Right cardiac atrium (tissue), 5 donors: ENCODE data around the gene NCK2. TPM values are rescaled to one million over a fixed set of nuclear protein-coding genes. Genes with fewer than 3 reads are reported as not detected.

Experiments used
- ATAC-seq, 2 donors: fragments of 200-7000 bp; cut with Tn5 transposase; one replicate each; pipeline versions ENCODE4 v1.8.0 to v1.9.1; 2020; ENCODE audit warnings: moderate library complexity in 2 of 2, mild to moderate bottlenecking in 1 of 2
- DNase-seq, 3 donors: peaks; one replicate each; pipeline ENCODE4 v3.0.0-alpha.2; 2020
- H3K27ac ChIP-seq: one replicate; pipeline ENCODE4 v1.5.1; 2013; ENCODE audit warnings: mild to moderate bottlenecking, low read length, control low read depth, moderate library complexity
- H3K27me3 ChIP-seq: one replicate; pipeline ENCODE4 v1.6.1; 2013; ENCODE audit not compliant: control insufficient read depth, insufficient read depth
- H3K4me1 ChIP-seq: one replicate; pipeline ENCODE4 v1.6.1; 2013; ENCODE audit warnings: low read length; ENCODE audit not compliant: control insufficient read depth, insufficient read depth
- H3K4me3 ChIP-seq: one replicate; pipeline ENCODE4 v1.5.1; 2013; ENCODE audit warnings: low read length, control low read depth
- H3K9me3 ChIP-seq: one replicate; pipeline ENCODE4 v1.6.1; 2013; ENCODE audit warnings: low read length; ENCODE audit not compliant: control insufficient read depth
- WGBS: extraction: QIAGEN DNeasy Blood & Tissue Kit; methylation state at CpG from one replicate; pipeline ENCODE4 v1.1.7; 2013; 5-methylcytosine and 5-hydroxymethylcytosine counted together
- intact Hi-C, 4 donors: fragments of 100-400 bp; cut with DNase I; formaldehyde crosslinking; loops; one replicate each; pipeline versions ENCODE4 v1.11.0 to v1.14.0; 2022 to 2023
- polyA plus RNA-seq: library from polyadenylated mRNA; stranded (reverse); fragments of 200-250 nt; gene quantifications from one replicate; pipeline ENCODE4 v1.2.3, GENCODE V29; 2013
- total RNA-seq, 4 donors: library from RNA; stranded (reverse); fragmentation: NEBNext Ultra II Directional; extraction: Animal tissue kit (Norgen Biotek cat#: 25700); gene quantifications; one replicate each; pipeline ENCODE4 v1.2.1, GENCODE V29; 2021
- donor health status: healthy with polysubstance abuse.
- donor health status: DM: no; HTN: yes; CAD: no.
- donor health status: DM: no; HTN: no; CAD: no.
- donor health status: DM: no; HTN: yes; CAD: no; lungs with severe emphysema.
- donor health status: DM: yes; HTN: yes; CAD: no.

Gene NCK2
- total and polyA plus RNA-seq, 5 donors: 29.9 to 39.5 (median 31.1) TPM

DNA sequence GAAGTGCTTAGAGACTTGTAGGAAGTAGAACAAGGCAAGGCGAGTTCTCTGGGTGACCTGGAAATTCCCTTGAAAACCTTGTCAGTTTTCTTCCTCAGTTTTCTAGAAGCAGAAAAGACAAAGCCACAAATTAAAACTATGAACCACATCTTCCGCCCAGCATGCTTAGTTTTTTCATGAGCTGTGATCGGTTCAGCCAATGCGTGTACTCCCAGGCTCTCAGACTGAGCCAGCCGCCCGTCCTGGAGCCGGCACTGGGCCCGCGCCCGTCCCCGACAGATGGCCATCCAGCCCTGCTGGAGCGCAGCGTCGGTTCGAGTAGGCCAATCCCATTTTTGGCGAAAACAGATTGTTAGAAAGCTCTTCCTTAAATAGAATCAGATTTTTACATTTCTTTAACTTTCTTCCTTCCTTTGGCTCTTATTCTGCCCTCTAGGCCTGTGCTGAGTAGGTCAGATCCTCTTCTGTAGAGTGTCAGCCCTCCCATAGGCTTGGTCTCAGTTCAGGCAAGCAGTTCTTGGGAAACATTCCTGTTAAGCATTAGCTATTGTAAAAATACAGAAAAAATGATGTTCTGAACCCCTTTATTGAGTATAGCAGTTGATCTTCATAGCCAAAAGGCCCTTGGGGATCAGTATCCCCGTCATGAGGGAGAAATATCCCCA is 112.5 kb downstream of the NCK2 start:
- Histone ChIP-seq H3K4me3 (no peak overlapping the region), H3K27ac (no peak overlapping the region), H3K4me1 (no peaks in the 10 kb centered on the region), H3K9me3 (no peaks in the 10 kb centered on the region), H3K27me3 (no peaks in the 10 kb centered on the region)
- intact Hi-C loops: no loop called here
- WGBS: 94% methylated on average over 17 of the region's 17 CpGs
- ATAC-seq (no peak), DNase-seq (no peak)

DNA sequence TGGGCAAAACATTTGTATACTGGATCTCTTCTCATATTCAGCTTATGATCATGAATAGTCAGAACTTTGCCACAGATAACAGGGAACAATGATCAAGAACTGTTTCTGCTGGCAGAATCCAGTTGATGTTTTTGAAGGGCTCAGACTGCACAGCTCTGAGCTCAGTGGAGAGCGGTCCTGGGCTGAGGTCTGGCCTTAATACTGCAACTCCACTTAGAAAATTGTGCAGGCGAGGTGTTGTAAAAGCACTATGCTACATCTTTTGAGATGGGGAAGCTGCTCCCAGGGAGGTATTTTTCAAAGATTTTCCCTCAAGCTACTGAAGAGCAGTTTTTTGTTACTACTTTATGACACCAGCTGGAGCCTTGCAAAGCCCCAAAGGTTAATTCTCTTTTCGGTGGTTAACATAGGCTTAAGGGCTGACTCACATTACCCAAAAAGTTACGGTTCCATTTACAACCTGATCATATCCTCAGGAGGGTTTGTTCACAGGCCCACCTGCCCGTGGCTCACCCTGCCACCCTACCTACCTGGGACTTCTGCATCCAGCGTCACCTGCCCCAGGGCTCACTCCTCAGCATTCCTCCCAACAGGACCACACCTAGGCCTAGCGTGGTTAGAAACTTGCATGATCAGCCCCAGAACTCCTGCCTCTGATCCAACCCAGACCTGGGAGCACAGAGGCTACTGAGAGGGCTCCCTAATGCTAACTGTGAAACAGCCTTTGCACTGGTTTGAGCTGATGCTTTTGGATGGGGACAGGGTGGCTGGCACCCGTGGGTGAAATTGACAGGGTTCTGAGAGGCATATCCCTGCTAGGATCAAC is 114.4 kb downstream of the NCK2 start:
- Histone ChIP-seq H3K4me3 (no peak overlapping the region), H3K4me1 (no peaks in the 10 kb centered on the region), H3K27me3 (no peaks in the 10 kb centered on the region), H3K27ac (no peak overlapping the region), H3K9me3 (no peaks in the 10 kb centered on the region)
- DNase-seq (no peak), ATAC-seq (no peak)
- intact Hi-C loops: no loop called here
- WGBS: 87% methylated on average over 8 of the region's 8 CpGs

DNA sequence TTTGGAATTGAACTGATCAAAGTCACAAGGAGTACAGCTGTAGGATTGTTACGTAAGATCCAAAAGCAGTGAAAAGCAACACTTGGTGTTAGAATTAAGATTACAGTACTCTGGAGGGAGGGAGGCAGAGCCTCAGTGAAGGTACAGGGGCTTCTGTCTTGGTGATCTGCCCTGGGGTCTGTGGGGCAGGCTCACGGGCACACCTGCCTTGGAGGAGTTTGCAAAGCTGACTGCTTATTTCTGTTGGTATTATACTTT is 114.9 kb downstream of the NCK2 start:
- H3K4me1 ChIP-seq: no peaks in the 10 kb centered on the region
- 95% methylated on average over 2 of the region's 2 CpGs for WGBS
- intact Hi-C loops: no loop called here

DNA sequence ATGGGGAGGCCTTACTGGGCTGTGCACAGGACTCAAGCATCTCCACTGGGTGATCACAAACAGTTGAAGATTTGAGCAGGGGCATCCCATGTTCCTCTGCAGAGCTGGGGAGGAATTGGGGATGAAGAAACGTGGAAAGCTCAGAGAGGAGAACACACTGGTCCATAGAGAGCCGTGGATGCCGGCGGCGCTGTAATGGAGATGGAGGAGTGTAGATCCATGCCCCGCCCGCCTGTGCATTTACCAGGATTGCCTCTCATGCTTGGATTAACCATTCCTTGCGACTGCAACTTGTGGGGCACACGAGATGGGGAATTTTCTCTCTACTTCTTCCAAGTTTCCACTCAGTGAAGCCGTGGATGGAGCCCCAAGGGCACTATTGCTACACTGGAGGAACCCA is 115.9 kb downstream of the NCK2 start:
- no peak overlapping the region for H3K27ac ChIP-seq
- no peak for DNase-seq
- no peak for ATAC-seq
- H3K4me1 ChIP-seq: peaks cover 3% of the 10 kb centered on the region
- H3K9me3 ChIP-seq: no peaks in the 10 kb centered on the region
- no peaks in the 10 kb centered on the region for H3K27me3 ChIP-seq
- intact Hi-C loops: no loop called here
- 96% methylated on average over 10 of the region's 10 CpGs for WGBS
- H3K4me3 ChIP-seq: no peak overlapping the region

More for the DNA sequence above, 114.9 kb downstream of the NCK2 start:
- ATAC-seq: no peak
- Histone ChIP-seq H3K27me3 (no peaks in the 10 kb centered on the region), H3K27ac (no peak overlapping the region), H3K9me3 (no peaks in the 10 kb centered on the region), H3K4me3 (no peak overlapping the region)
- DNase-seq: no peak

- peaks cover 3% of the 10 kb centered on the region for H3K4me1 ChIP-seq
- no peak overlapping the region for H3K27ac ChIP-seq
- no peak overlapping the region for H3K4me3 ChIP-seq
- intact Hi-C loops: no loop called here
- WGBS: 81% methylated on average over 7 of the region's 7 CpGs
- no peaks in the 10 kb centered on the region for H3K9me3 ChIP-seq
- H3K27me3 ChIP-seq: no peaks in the 10 kb centered on the region
- no peak for ATAC-seq
- DNase-seq: no peak
Observed at GRCh38 chr2:105861200-105861599, 116.5 kb downstream of the NCK2 start.

- H3K27me3 ChIP-seq: no peaks in the 10 kb centered on the region
- H3K27ac ChIP-seq: no peak overlapping the region
- 86% methylated on average over 5 of the region's 5 CpGs for WGBS
- H3K4me3 ChIP-seq: no peak overlapping the region
- no peak for ATAC-seq
- intact Hi-C loops: no loop called here
- no peaks in the 10 kb centered on the region for H3K9me3 ChIP-seq
- no peak for DNase-seq
- peaks cover 3% of the 10 kb centered on the region for H3K4me1 ChIP-seq
Observed at GRCh38 chr2:105862843-105863242, 118.1 kb downstream of the NCK2 start.

DNA sequence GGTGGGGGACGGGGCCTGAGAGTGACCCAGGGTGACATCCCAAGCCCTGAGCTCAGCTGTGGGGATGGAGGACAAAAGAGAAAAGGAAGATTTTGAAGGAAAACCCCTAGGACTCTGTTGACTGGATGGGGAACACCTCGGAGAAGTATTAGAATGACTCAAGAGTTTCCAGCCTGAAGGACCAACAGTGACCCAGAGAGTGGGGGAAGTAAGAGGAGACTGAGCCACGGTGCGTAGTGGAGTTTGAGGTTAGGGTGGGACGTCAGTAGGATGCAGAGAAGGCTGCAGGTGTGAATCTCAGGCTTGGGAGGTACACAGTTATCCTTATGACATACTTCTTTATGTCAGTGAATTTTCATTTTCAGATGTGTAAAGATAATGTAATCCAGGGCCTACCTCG is 119.5 kb downstream of the NCK2 start:
- Histone ChIP-seq H3K4me3 (no peak overlapping the region), H3K4me1 (peaks cover 6% of the 10 kb centered on the region), H3K27me3 (no peaks in the 10 kb centered on the region), H3K9me3 (no peaks in the 10 kb centered on the region), H3K27ac (no peak overlapping the region)
- intact Hi-C loops: no loop called here
- 87% methylated on average over 6 of the region's 6 CpGs for WGBS
- no peak for ATAC-seq
- no peak for DNase-seq

DNA sequence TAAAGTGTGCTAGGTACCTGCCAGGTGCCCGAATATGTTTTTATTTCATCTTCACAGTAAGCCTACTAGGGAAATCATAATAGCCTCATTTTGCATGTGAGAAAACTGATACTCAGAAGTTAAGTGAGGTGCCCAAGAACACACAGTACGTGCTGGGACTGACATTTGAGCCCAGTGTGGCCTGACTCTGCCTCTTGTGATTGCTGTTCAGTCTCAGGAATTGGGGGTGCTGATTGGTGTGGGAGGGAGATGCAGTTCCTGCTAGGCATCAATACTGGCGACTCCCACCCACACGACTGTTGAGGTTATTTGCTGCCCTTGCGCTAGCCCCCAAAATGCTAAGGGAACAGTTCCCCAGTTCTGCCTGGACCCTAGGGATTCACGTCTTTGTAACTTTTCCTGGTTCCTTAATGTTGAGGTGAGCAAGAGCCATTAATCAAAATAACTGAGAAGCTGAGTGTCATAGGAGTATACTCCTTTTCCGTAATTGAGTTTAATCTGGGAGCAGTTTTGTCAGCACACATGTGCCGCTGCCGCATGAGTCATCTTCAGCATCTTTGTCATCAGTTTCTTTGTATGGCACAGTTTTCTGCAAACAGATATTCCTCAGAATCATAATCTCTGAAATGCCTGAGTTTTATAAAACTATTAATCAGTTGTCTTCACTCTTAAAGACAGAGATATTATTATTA is 120.7 kb downstream of the NCK2 start:
- WGBS: 84% methylated on average over 9 of the region's 9 CpGs
- DNase-seq: no peak

GRCh38 chr2:105866216-105867185 is 121.8 kb downstream of the NCK2 start:
- ATAC-seq (no peak), DNase-seq (no peak)
- H3K9me3 ChIP-seq: no peaks in the 10 kb centered on the region
- WGBS: 79% methylated on average over 13 of the region's 13 CpGs
- H3K4me1 ChIP-seq: peaks cover 6% of the 10 kb centered on the region
- H3K4me3 ChIP-seq: no peak overlapping the region
- intact Hi-C loops: no loop called here
- H3K27me3 ChIP-seq: no peaks in the 10 kb centered on the region
- H3K27ac ChIP-seq: no peak overlapping the region

More for the DNA sequence above, 120.7 kb downstream of the NCK2 start:
- H3K4me3 ChIP-seq: no peak overlapping the region
- H3K4me1 ChIP-seq: peaks cover 6% of the 10 kb centered on the region
- H3K27ac ChIP-seq: no peak overlapping the region
- no peak for ATAC-seq
- intact Hi-C loops: no loop called here
- no peaks in the 10 kb centered on the region for H3K27me3 ChIP-seq
- H3K9me3 ChIP-seq: no peaks in the 10 kb centered on the region

DNA sequence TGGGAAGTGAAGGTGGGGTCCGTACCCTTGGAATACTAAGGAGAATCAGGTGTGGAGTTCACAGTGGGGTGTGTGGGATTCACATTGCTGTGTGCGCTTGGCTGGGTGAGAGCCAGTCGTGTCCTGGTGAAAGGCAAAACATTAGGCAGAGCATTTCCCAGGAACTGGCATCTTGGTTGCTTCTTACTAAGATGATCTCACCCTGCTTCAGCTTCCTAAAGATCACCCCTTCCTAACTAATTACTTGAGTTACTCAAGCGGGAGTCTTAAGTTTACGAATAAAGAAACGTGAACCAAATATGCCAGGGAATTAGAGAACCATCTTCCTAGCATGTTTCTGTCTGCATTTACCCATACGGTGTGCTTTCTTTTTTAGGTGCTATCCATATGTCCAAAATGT is 122.9 kb downstream of the NCK2 start:
- no peak overlapping the region for H3K27ac ChIP-seq
- H3K9me3 ChIP-seq: no peaks in the 10 kb centered on the region
- H3K4me3 ChIP-seq: no peak overlapping the region
- ATAC-seq (no peak), DNase-seq (no peak)
- WGBS: 83% methylated on average over 7 of the region's 7 CpGs
- intact Hi-C loops: no loop called here
- peaks cover 6% of the 10 kb centered on the region for H3K4me1 ChIP-seq
- no peaks in the 10 kb centered on the region for H3K27me3 ChIP-seq
